Karpas-422 (cell line): ENCODE data around the gene LRRC9. TPM values are rescaled to one million over a fixed set of nuclear protein-coding genes. Genes with fewer than 3 reads are reported as not detected.

Source experiments
- DNase-seq: peaks from one replicate; pipeline ENCODE4 v3.0.0-alpha.2; 2015
- H2AFZ ChIP-seq: fragments of 200-600 bp; sonication (generic); 2 replicates; pipeline ENCODE4 v1.6.1; 2014; ENCODE audit warnings: antibody characterized with exemption, low read length, mixed read lengths
- H3K27ac ChIP-seq: fragments of 200-600 bp; sonication (generic); 2 replicates; pipeline ENCODE4 v1.5.1; 2014; ENCODE audit warnings: mild to moderate bottlenecking, low read length, moderate library complexity
- H3K27me3 ChIP-seq: fragments of 200-600 bp; sonication (generic); 2 replicates; pipeline ENCODE4 v1.6.1; 2014; ENCODE audit warnings: low read length, mixed read lengths
- H3K36me3 ChIP-seq: fragments of 200-600 bp; sonication (generic); 2 replicates; pipeline ENCODE4 v1.6.1; 2014; ENCODE audit warnings: low read length, mixed read lengths; ENCODE audit not compliant: insufficient read depth
- H3K4me1 ChIP-seq: fragments of 200-600 bp; sonication (generic); 2 replicates; pipeline ENCODE4 v1.6.1; 2014; ENCODE audit warnings: mild to moderate bottlenecking, low read length, mixed read lengths
- H3K4me2 ChIP-seq: fragments of 200-600 bp; sonication (generic); 2 replicates; pipeline ENCODE4 v1.6.1; 2014; ENCODE audit warnings: low read length, low read depth, mild to moderate bottlenecking; ENCODE audit not compliant: poor library complexity, severe bottlenecking
- H3K4me3 ChIP-seq: fragments of 200-600 bp; sonication (generic); 2 replicates; pipeline ENCODE4 v1.5.1; 2014; ENCODE audit warnings: mild to moderate bottlenecking, antibody characterized with exemption, low read length, mixed read lengths
- H3K79me2 ChIP-seq: fragments of 200-600 bp; sonication (generic); 2 replicates; pipeline ENCODE4 v1.6.1; 2014; ENCODE audit warnings: mild to moderate bottlenecking, low read length, mixed read lengths
- H3K9ac ChIP-seq: fragments of 200-600 bp; sonication (generic); 2 replicates; pipeline ENCODE4 v1.6.0; 2014; ENCODE audit warnings: low read length
- H3K9me2 ChIP-seq: fragments of 200-600 bp; sonication (generic), shearing (Covaris generic); replicated peaks from 2 replicates; pipeline ENCODE4 v1.6.0; 2014; ENCODE audit warnings: mild to moderate bottlenecking, low read length, moderate library complexity; ENCODE audit not compliant: insufficient read depth
- H3K9me3 ChIP-seq: fragments of 300-700, 200-600 bp; sonication (generic); 2 replicates; pipeline ENCODE4 v1.6.1; 2014; ENCODE audit warnings: low read length, mixed read lengths
- H4K20me1 ChIP-seq: fragments of 200-600 bp; sonication (generic); 2 replicates; pipeline ENCODE4 v1.6.1; 2014; ENCODE audit warnings: mild to moderate bottlenecking, antibody characterized with exemption, low read length, low read depth; ENCODE audit not compliant: insufficient read depth
- total RNA-seq: library from RNA; depleted of rRNA; stranded (reverse); fragments of >200 nt; shearing (Covaris generic); gene quantifications from 2 replicates; pipeline ENCODE4 v1.2.3, GENCODE V29; 2014; ENCODE audit warnings: low replicate concordance; rRNA removed

Gene LRRC9
- total RNA-seq, 1 experiment from 2014 or later = not detected

- H3K36me3 ChIP-seq = peaks cover 4% of the 10 kb centered on the region; the same call in 1 of the 2 replicates
- no peak overlapping the region for H3K4me3 ChIP-seq
- H4K20me1 ChIP-seq = no peaks in the 10 kb centered on the region
- no peak overlapping the region for H3K27ac ChIP-seq
- H3K79me2 ChIP-seq = peaks cover 97% of the 10 kb centered on the region
- no peak for DNase-seq
- no peaks in the 10 kb centered on the region for H3K27me3 ChIP-seq
- no peak overlapping the region for H3K4me2 ChIP-seq
- H2AFZ ChIP-seq = no peak overlapping the region
- H3K9ac ChIP-seq = no peak overlapping the region
- no peaks in the 10 kb centered on the region for H3K9me2 ChIP-seq
- H3K4me1 ChIP-seq = peaks cover 10% of the 10 kb centered on the region
- no peaks in the 10 kb centered on the region for H3K9me3 ChIP-seq
These were observed 182.4 kb downstream of the LRRC9 start for GRCh38 chr14:60102389-60102788.

- Histone ChIP-seq H3K4me1 (peaks cover 10% of the 10 kb centered on the region), H3K4me2 (no peak overlapping the region), H3K27ac (no peak overlapping the region), H3K9ac (no peak overlapping the region), H2AFZ (no peak overlapping the region), H3K9me2 (no peaks in the 10 kb centered on the region), H3K36me3 (peaks cover 15% of the 10 kb centered on the region; the same call in 1 of the 2 replicates), H3K9me3 (no peaks in the 10 kb centered on the region), H4K20me1 (no peaks in the 10 kb centered on the region), H3K79me2 (peaks cover 97% of the 10 kb centered on the region), H3K27me3 (no peaks in the 10 kb centered on the region), H3K4me3 (no peak overlapping the region)
- no peak for DNase-seq
These were observed 186.4 kb downstream of the LRRC9 start for GRCh38 chr14:60106339-60106738.

- no peaks in the 10 kb centered on the region for H4K20me1 ChIP-seq
- no peaks in the 10 kb centered on the region for H3K9me2 ChIP-seq
- H3K9ac ChIP-seq = no peak overlapping the region
- no peak overlapping the region for H3K4me2 ChIP-seq
- peaks cover 4% of the 10 kb centered on the region; the same call in 1 of the 2 replicates for H3K4me1 ChIP-seq
- H3K79me2 ChIP-seq = peaks cover 97% of the 10 kb centered on the region
- H3K36me3 ChIP-seq = peaks cover 15% of the 10 kb centered on the region; the same call in 1 of the 2 replicates
- no peak overlapping the region for H3K4me3 ChIP-seq
- H3K27ac ChIP-seq = no peak overlapping the region
- no peak for DNase-seq
- no peak overlapping the region for H2AFZ ChIP-seq
- no peaks in the 10 kb centered on the region for H3K9me3 ChIP-seq
- no peaks in the 10 kb centered on the region for H3K27me3 ChIP-seq
These were observed 187.5 kb downstream of the LRRC9 start for GRCh38 chr14:60107477-60107876.

- Histone ChIP-seq H3K4me1 (no peaks in the 10 kb centered on the region), H2AFZ (no peak overlapping the region), H3K9ac (no peak overlapping the region), H3K4me3 (no peak overlapping the region), H4K20me1 (no peaks in the 10 kb centered on the region), H3K9me3 (no peaks in the 10 kb centered on the region), H3K27ac (no peak overlapping the region), H3K36me3 (peaks cover 33% of the 10 kb centered on the region), H3K4me2 (no peak overlapping the region), H3K27me3 (no peaks in the 10 kb centered on the region), H3K9me2 (no peaks in the 10 kb centered on the region), H3K79me2 (peaks cover 91% of the 10 kb centered on the region)
- no peak for DNase-seq
These were observed 191.8 kb downstream of the LRRC9 start for GRCh38 chr14:60111732-60112131.

Other genes with a start within 250 kb of the LRRC9 start
- gene RTN1, start 49.4 kb upstream of the LRRC9 start, total RNA-seq = 0.32 TPM in 1 of 2 replicates, not detected in the other
- 53.3 and 98.8 TPM in 2 replicates for gene PCNX4, start 171.8 kb downstream of the LRRC9 start, total RNA-seq
- 155 and 162 TPM in 2 replicates for gene DHRS7, start 245.3 kb downstream of the LRRC9 start, total RNA-seq